HG03064 (cell line): ENCODE results near the gene SPARCL1.

ENCODE experiments used
- ATAC-seq: cut with Tn5 transposase; IDR thresholded peaks from one replicate; pipeline ENCODE4 v1.9.1; 2021; ENCODE audit warnings: low read depth; ENCODE audit not compliant: unreplicated experiment

Gene SPARCL1

GRCh38 chr4:87541956-87542709 is 13.0 kb upstream of the SPARCL1 start:
- ATAC-seq: no peak

- no peak for ATAC-seq
Observed at GRCh38 chr4:87541521-87541920, 12.3 kb upstream of the SPARCL1 start.

- no peak for ATAC-seq
Observed at GRCh38 chr4:87540146-87541058, 11.2 kb upstream of the SPARCL1 start.

- no peak for ATAC-seq
Observed at GRCh38 chr4:87532907-87533306, 3.7 kb upstream of the SPARCL1 start.

- no peak for ATAC-seq
Observed at GRCh38 chr4:87532109-87532508, 2.9 kb upstream of the SPARCL1 start.

- no peak for ATAC-seq
Observed at GRCh38 chr4:87531621-87532020, 2.4 kb upstream of the SPARCL1 start.

GRCh38 chr4:87530868-87531267 is 1.7 kb upstream of the SPARCL1 start:
- ATAC-seq: no peak

GRCh38 chr4:87530229-87530628 is 1.1 kb upstream of the SPARCL1 start:
- ATAC-seq: no peak

- ATAC-seq: no peak
Observed at GRCh38 chr4:87527431-87528220, 1.6 kb downstream of the SPARCL1 start.

GRCh38 chr4:87525636-87526295 is 3.4 kb downstream of the SPARCL1 start:
- no peak for ATAC-seq

GRCh38 chr4:87524456-87524855 is 4.7 kb downstream of the SPARCL1 start:
- ATAC-seq: no peak

- no peak for ATAC-seq
Observed at GRCh38 chr4:87523307-87523706, 5.9 kb downstream of the SPARCL1 start.

GRCh38 chr4:87521757-87522374 is 7.3 kb downstream of the SPARCL1 start:
- peak; percentile 59 for ATAC-seq

GRCh38 chr4:87521319-87521718 is 7.9 kb downstream of the SPARCL1 start:
- ATAC-seq: no peak

- no peak for ATAC-seq
Observed at GRCh38 chr4:87517621-87518020, 11.6 kb downstream of the SPARCL1 start.

- ATAC-seq: no peak
Observed at GRCh38 chr4:87516683-87517082, 12.5 kb downstream of the SPARCL1 start.

GRCh38 chr4:87512400-87512799 is 16.8 kb downstream of the SPARCL1 start:
- no peak for ATAC-seq

- ATAC-seq: no peak
Observed at GRCh38 chr4:87511500-87511899, 17.7 kb downstream of the SPARCL1 start.

- ATAC-seq: no peak
Observed at GRCh38 chr4:87510747-87511146, 18.4 kb downstream of the SPARCL1 start.
